Stimulated activated naive B cell treated with anti-CD40 and anti-IgM and Interleukin-4, amounts not matched to agents 10 μg/mL and 1 μg/mL and 100 μg/mL, for 72 hours (primary cell): ENCODE measurements around the gene CAMTA1.

ENCODE experiments used
- ATAC-seq, 2 donors: fragments of 150-1000 bp; cut with Tn5 transposase; replicated peaks; 2 replicates each; pipeline ENCODE4 v1.10.0; 2021; ENCODE audit warnings: moderate library complexity in 1 of 2
- DNase-seq: peaks from one replicate; pipeline ENCODE4 v3.0.0; 2021
- H3K27ac Mint-ChIP-seq: one replicate; pipeline ENCODE4 v1.8.0; 2022; ENCODE audit warnings: mild to moderate bottlenecking, mixed read lengths
- H3K27me3 Mint-ChIP-seq, 2 donors: one replicate each; pipeline ENCODE4 v1.8.0; 2022; ENCODE audit warnings: mixed read lengths in 2 of 2
- H3K36me3 Mint-ChIP-seq, 2 donors: one replicate each; pipeline ENCODE4 v1.8.0; 2022; ENCODE audit warnings: mixed read lengths in 2 of 2, mild to moderate bottlenecking in 1 of 2
- H3K4me1 Mint-ChIP-seq, 2 donors: one replicate each; pipeline ENCODE4 v1.8.0; 2022; ENCODE audit warnings: mixed read lengths in 2 of 2, mild to moderate bottlenecking in 1 of 2
- H3K4me3 Mint-ChIP-seq, 2 donors: one replicate each; pipeline ENCODE4 v1.8.0; 2022; ENCODE audit warnings: mild to moderate bottlenecking in 2 of 2, mixed read lengths in 2 of 2, moderate library complexity in 1 of 2
- H3K9me3 Mint-ChIP-seq, 2 donors: one replicate each; pipeline ENCODE4 v1.8.0; 2022; ENCODE audit warnings: mixed read lengths in 2 of 2, mild to moderate bottlenecking in 1 of 2

The CAMTA1 gene

DNA sequence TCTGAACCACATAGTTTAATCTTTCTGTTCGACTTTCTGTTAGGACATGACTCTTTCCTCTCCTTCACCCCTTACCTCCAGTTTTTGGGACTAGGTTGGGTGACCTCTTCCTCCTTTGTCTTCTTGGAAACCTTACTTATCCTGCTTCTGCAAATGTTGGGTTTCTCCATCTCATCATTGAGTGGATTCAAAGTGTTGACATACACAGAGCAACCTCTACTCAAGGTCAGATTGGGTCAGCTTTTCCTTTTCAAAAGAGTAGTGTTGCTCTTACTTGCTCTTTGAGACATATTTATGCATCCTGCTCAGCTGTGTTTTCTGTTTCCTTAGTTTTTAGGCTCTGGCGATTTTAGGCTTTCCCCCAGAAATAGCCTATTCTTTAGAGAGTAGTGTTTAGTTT is 3.7 kb downstream of the CAMTA1 start:
- DNase-seq (no peak), ATAC-seq (no peak)
- no peaks in the 10 kb centered on the region for H3K9me3 Mint-ChIP-seq
- no peak overlapping the region for H3K27ac Mint-ChIP-seq
- peaks cover 42 to 72% of the 10 kb centered on the region in 2 donors for H3K4me1 Mint-ChIP-seq
- H3K36me3 Mint-ChIP-seq: peaks cover 9 to 30% of the 10 kb centered on the region in 2 donors
- H3K4me3 Mint-ChIP-seq: peak overlapping the region in 1 of 2 donors; percentile 14
- no peaks in the 10 kb centered on the region for H3K27me3 Mint-ChIP-seq

- Mint-ChIP-seq H3K9me3 (no peaks in the 10 kb centered on the region), H3K36me3 (peaks cover 9 to 30% of the 10 kb centered on the region in 2 donors), H3K27ac (no peak overlapping the region), H3K4me1 (peaks cover 42 to 72% of the 10 kb centered on the region in 2 donors), H3K4me3 (no peak overlapping the region), H3K27me3 (no peaks in the 10 kb centered on the region)
- ATAC-seq: no peak
- no peak for DNase-seq
Observed at GRCh38 chr1:6790146-6790545, 4.9 kb downstream of the CAMTA1 start.

- Mint-ChIP-seq H3K27me3 (no peaks in the 10 kb centered on the region), H3K9me3 (no peaks in the 10 kb centered on the region), H3K27ac (no peak overlapping the region), H3K4me1 (peaks cover 17 to 41% of the 10 kb centered on the region in 2 donors), H3K4me3 (no peak overlapping the region), H3K36me3 (peaks cover 6 to 7% of the 10 kb centered on the region in 2 donors)
- DNase-seq: no peak
- ATAC-seq: no peak
Observed at GRCh38 chr1:6794164-6794563, 8.9 kb downstream of the CAMTA1 start.

GRCh38 chr1:6795203-6795602 is 9.9 kb downstream of the CAMTA1 start:
- H3K36me3 Mint-ChIP-seq: peaks cover 4 to 9% of the 10 kb centered on the region in 2 donors
- H3K4me3 Mint-ChIP-seq: no peak overlapping the region
- ATAC-seq (no peak), DNase-seq (no peak)
- no peak overlapping the region for H3K27ac Mint-ChIP-seq
- peaks cover 15 to 36% of the 10 kb centered on the region in 2 donors for H3K4me1 Mint-ChIP-seq
- no peaks in the 10 kb centered on the region for H3K27me3 Mint-ChIP-seq
- H3K9me3 Mint-ChIP-seq: no peaks in the 10 kb centered on the region

DNA sequence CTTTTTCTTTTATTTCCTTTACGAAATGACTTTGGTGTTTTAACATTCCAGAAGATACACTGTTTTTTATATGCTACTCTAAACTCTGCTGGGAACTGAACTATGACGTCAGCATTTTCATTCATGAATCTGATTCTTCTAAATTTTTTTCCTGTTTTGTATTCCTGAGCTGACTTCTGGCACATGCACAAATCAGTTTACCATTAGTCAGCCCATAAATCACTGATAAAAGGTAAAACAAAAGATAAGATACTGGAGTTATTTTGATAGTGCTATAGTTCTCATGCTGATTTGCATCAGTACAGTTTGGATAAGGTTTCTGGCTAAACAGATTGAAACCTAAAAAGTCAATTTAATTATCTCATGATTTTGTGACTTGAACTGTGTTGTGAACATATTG is 10.4 kb downstream of the CAMTA1 start:
- ATAC-seq (no peak), DNase-seq (no peak)
- Mint-ChIP-seq H3K4me3 (no peak overlapping the region), H3K27me3 (no peaks in the 10 kb centered on the region), H3K4me1 (peaks cover 17 to 37% of the 10 kb centered on the region in 2 donors), H3K36me3 (peaks cover 4 to 9% of the 10 kb centered on the region in 2 donors), H3K27ac (no peak overlapping the region), H3K9me3 (no peaks in the 10 kb centered on the region)

DNA sequence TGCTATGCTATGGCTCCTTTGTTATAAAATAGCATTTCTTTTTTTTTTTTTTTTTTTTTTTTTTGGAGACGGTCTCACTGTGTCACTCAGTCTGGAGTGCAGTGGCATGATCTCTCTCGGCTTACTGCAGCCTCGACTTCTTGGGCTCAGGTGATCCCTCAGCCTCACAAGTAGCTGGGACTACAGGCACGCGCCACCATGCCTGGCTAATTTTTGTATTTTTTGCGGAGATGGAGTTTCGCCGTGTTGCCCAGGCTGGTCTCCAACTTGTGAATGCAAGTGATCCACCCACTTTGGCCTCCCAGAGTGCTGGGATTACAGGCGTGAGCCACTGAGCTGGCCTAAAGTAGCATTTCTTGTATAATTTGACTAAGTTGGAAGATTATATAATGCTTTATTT is 10.8 kb downstream of the CAMTA1 start:
- peaks cover 16 to 35% of the 10 kb centered on the region in 2 donors for H3K4me1 Mint-ChIP-seq
- H3K4me3 Mint-ChIP-seq: no peak overlapping the region
- no peak overlapping the region for H3K27ac Mint-ChIP-seq
- H3K9me3 Mint-ChIP-seq: no peaks in the 10 kb centered on the region
- no peaks in the 10 kb centered on the region for H3K27me3 Mint-ChIP-seq
- DNase-seq (no peak), ATAC-seq (no peak)
- H3K36me3 Mint-ChIP-seq: peaks cover 3 to 9% of the 10 kb centered on the region in 2 donors

DNA sequence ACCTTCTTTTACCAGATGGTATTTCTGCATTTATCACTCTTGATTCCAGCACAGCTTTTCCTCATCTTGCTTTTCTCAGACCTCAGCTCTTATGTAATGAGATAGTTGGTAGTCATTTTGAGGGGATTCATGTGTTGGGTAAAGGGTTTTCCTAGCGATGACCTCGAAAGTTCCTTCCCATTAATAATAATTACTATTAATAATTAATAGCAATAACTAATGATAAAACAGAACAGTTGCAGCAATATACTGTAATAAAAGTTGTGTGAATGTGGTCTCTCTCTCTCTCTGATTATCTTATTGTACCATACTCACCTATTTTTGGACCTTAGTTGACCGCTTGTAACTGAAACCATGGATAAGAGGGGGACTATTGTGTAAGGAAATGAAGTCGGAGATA is 14.2 kb downstream of the CAMTA1 start:
- peaks cover 0 to 6% of the 10 kb centered on the region in 2 donors for H3K36me3 Mint-ChIP-seq
- ATAC-seq: no peak
- no peak overlapping the region for H3K27ac Mint-ChIP-seq
- DNase-seq: no peak
- peaks cover 18 to 35% of the 10 kb centered on the region in 2 donors for H3K4me1 Mint-ChIP-seq
- no peaks in the 10 kb centered on the region for H3K9me3 Mint-ChIP-seq
- H3K4me3 Mint-ChIP-seq: no peak overlapping the region
- no peaks in the 10 kb centered on the region for H3K27me3 Mint-ChIP-seq

DNA sequence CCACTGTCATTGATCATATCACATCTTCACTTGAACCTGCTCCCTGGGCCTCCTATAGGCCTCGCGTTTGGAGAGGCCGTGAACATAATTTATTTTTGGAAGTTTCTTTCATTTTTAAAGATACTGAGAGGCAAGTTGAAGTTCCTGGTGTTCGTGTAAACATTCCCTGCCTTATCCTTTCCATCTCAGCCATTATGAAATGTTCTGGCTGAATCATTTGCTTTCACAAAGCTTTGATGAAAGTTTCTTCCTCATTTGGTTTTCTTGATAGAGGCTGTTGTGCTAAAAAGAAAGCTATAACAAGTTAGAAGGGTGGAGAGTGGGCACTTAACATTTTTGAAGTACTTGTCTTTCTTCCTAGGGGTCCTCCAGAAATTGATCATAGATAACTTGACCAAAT is 15.5 kb downstream of the CAMTA1 start:
- ATAC-seq: no peak
- Mint-ChIP-seq H3K4me3 (no peak overlapping the region), H3K4me1 (peaks cover 28 to 47% of the 10 kb centered on the region in 2 donors), H3K27me3 (no peaks in the 10 kb centered on the region), H3K9me3 (no peaks in the 10 kb centered on the region), H3K27ac (no peak overlapping the region), H3K36me3 (peaks cover 0 to 7% of the 10 kb centered on the region in 2 donors)
- no peak for DNase-seq

GRCh38 chr1:6801199-6801598 is 15.9 kb downstream of the CAMTA1 start:
- Mint-ChIP-seq H3K36me3 (peaks cover 0 to 7% of the 10 kb centered on the region in 2 donors), H3K4me3 (no peak overlapping the region), H3K27me3 (no peaks in the 10 kb centered on the region), H3K27ac (no peak overlapping the region), H3K9me3 (no peaks in the 10 kb centered on the region), H3K4me1 (peaks cover 33 to 52% of the 10 kb centered on the region in 2 donors)
- DNase-seq: no peak
- ATAC-seq: no peak

- Mint-ChIP-seq H3K9me3 (no peaks in the 10 kb centered on the region), H3K4me1 (peaks cover 33 to 54% of the 10 kb centered on the region in 2 donors), H3K27me3 (no peaks in the 10 kb centered on the region), H3K36me3 (peaks cover 0 to 7% of the 10 kb centered on the region in 2 donors), H3K27ac (no peak overlapping the region), H3K4me3 (no peak overlapping the region)
- ATAC-seq (no peak), DNase-seq (no peak)
Observed at GRCh38 chr1:6801966-6802365, 16.7 kb downstream of the CAMTA1 start.

DNA sequence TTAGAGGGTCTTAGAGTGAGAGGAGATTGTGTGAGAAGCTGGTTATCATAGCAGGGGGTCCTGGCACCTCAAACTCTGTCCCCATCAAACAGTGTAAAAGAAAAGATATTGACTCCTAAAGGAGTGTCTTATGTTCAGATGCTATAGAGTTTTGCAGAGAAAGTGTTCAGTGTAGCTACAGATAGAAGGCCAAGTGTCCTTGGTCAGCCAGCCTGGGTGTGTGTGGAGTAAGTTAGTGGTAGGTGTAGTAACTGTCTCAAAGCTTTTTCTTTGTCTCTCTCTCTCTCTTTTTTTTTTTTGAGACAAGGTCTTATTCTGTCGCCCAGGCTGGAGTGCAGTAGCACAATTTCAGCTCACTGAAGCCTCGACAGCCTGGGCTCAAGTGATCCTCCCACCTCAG is 17.2 kb downstream of the CAMTA1 start:
- no peak for DNase-seq
- Mint-ChIP-seq H3K9me3 (no peaks in the 10 kb centered on the region), H3K4me3 (no peak overlapping the region), H3K4me1 (peaks cover 33 to 54% of the 10 kb centered on the region in 2 donors), H3K36me3 (peaks cover 0 to 7% of the 10 kb centered on the region in 2 donors), H3K27me3 (no peaks in the 10 kb centered on the region), H3K27ac (peak overlapping the region; percentile 9)
- no peak for ATAC-seq

DNA sequence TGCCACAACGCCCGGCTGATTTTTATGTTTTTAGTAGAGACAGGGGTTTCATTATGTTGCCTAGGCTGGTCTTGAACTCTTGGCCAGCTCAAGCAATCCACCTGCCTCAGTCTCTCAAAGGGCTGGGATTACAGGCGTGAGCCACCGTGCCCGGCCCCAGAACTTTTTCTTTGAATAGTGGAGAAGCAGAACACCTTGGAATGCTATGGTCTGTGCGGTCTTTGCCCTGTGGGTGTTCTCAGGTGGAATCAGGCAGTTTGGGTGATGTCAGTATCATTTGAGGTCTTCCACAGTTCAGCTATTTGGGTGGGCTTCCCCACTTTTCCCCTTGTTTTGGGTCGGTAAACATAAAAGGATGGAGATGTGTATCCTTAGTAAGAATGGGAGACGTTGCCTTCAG is 17.6 kb downstream of the CAMTA1 start:
- Mint-ChIP-seq H3K27me3 (no peaks in the 10 kb centered on the region), H3K4me1 (peaks cover 33 to 54% of the 10 kb centered on the region in 2 donors), H3K4me3 (no peak overlapping the region), H3K9me3 (no peaks in the 10 kb centered on the region), H3K36me3 (peaks cover 0 to 7% of the 10 kb centered on the region in 2 donors), H3K27ac (no peak overlapping the region)
- DNase-seq (no peak), ATAC-seq (no peak)

DNA sequence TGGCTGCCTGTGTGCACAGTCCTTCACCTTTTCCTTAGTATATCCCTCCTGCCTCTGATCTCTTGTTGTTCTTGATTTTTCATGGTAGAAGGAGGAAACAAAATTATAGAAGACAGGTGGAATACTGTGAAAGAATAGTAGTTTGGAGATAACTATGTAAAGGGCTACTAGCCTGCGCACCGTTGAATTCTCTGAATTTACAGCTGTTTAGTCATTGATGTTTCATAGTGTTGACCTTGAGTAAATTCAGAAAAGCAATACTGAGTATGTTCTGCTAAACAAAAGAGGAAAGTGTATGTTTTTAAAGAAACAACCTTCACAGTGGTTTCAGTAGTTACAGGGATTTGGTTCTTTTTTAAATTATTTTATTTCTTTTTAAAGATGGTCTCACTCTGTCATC is 18.1 kb downstream of the CAMTA1 start:
- H3K4me1 Mint-ChIP-seq: peaks cover 33 to 54% of the 10 kb centered on the region in 2 donors
- no peak overlapping the region for H3K4me3 Mint-ChIP-seq
- peaks cover 0 to 7% of the 10 kb centered on the region in 2 donors for H3K36me3 Mint-ChIP-seq
- H3K27me3 Mint-ChIP-seq: no peaks in the 10 kb centered on the region
- H3K27ac Mint-ChIP-seq: no peak overlapping the region
- ATAC-seq: no peak
- no peaks in the 10 kb centered on the region for H3K9me3 Mint-ChIP-seq
- DNase-seq: no peak

GRCh38 chr1:6805004-6805416 is 19.8 kb downstream of the CAMTA1 start:
- Mint-ChIP-seq H3K36me3 (peaks cover 0 to 4% of the 10 kb centered on the region in 2 donors), H3K4me3 (no peak overlapping the region), H3K27ac (no peak overlapping the region), H3K27me3 (no peaks in the 10 kb centered on the region), H3K4me1 (peaks cover 31 to 49% of the 10 kb centered on the region in 2 donors), H3K9me3 (no peaks in the 10 kb centered on the region)
- ATAC-seq: peak; percentile 42 to 57
- DNase-seq: no peak

DNA sequence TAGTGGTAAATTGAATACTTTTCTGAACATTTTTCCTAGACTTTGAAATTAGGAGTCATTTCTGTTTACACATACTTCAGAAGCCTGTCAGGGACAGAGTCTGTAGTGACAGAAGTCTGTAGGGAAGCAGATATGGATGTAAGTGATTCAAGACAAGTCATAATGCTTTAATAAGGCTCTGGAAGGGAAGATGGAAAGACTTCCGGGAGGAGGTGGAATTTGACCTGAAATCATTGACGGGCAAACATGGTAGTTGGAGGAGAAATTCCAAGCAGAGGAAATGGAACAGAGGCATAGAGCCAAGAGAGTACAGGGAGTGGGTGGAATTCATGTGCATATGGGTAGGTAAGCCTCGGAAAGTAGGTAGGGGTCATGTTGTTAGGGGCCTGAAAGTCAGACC is 22.5 kb downstream of the CAMTA1 start:
- H3K27me3 Mint-ChIP-seq: no peaks in the 10 kb centered on the region
- no peak overlapping the region for H3K27ac Mint-ChIP-seq
- H3K4me3 Mint-ChIP-seq: no peak overlapping the region
- peaks cover 2 to 4% of the 10 kb centered on the region in 2 donors for H3K36me3 Mint-ChIP-seq
- ATAC-seq: no peak
- H3K9me3 Mint-ChIP-seq: no peaks in the 10 kb centered on the region
- peaks cover 24 to 48% of the 10 kb centered on the region in 2 donors for H3K4me1 Mint-ChIP-seq
- no peak for DNase-seq

- H3K27ac Mint-ChIP-seq: no peak overlapping the region
- H3K9me3 Mint-ChIP-seq: no peaks in the 10 kb centered on the region
- ATAC-seq: no peak
- peaks cover under 1 to 2% of the 10 kb centered on the region in 2 donors for H3K36me3 Mint-ChIP-seq
- DNase-seq: no peak
- H3K4me3 Mint-ChIP-seq: no peak overlapping the region
- H3K4me1 Mint-ChIP-seq: peaks cover 22 to 46% of the 10 kb centered on the region in 2 donors
- no peaks in the 10 kb centered on the region for H3K27me3 Mint-ChIP-seq
Observed at GRCh38 chr1:6809461-6809860, 24.2 kb downstream of the CAMTA1 start.
